ENCODE results near the gene RBM45. TPM values are rescaled to one million over a fixed set of nuclear protein-coding genes. Genes with fewer than 3 reads are reported as not detected.

Gene RBM45
- polyA plus RNA-seq, 1 donor from 2014 or later: 30.3 TPM

GRCh38 chr2:178155524-178155923, 43.3 kb downstream of the RBM45 start:
- H3K9ac ChIP-seq (ENCODE audit: low read length): no peak overlapping the region
- H4K20me1 ChIP-seq (ENCODE audit: insufficient read depth): no peaks in the 10 kb centered on the region
- H3F3A ChIP-seq (ENCODE audit: insufficient read depth, low read length, poor library complexity, severe bottlenecking): no peaks in the 10 kb centered on the region
- H3K4me2 ChIP-seq (ENCODE audit: low read length): no peak overlapping the region
- no peak overlapping the region for H3K27ac ChIP-seq (ENCODE audit: low read length)
- no peaks in the 10 kb centered on the region for H3K36me3 ChIP-seq (ENCODE audit: insufficient read depth, low read length)
- H3K4me3 ChIP-seq (ENCODE audit: low read length): no peak overlapping the region
- no peaks in the 10 kb centered on the region for H3K9me3 ChIP-seq (ENCODE audit: low read length)
- H3K9me2 ChIP-seq (ENCODE audit: insufficient read depth, low read length): no peaks in the 10 kb centered on the region
- H3K79me2 ChIP-seq (replicated peaks; ENCODE audit: insufficient read depth, low read length): no peaks in the 10 kb centered on the region
- no peaks in the 10 kb centered on the region for H3K27me3 ChIP-seq (ENCODE audit: insufficient read depth, low read depth, low read length)
- no peak overlapping the region for H2AFZ ChIP-seq (ENCODE audit: low read depth, low read length)
- no peak for TF ChIP-seq TAF1 (IDR thresholded peaks at IDR 0.05; ENCODE audit: low read depth)

DNA sequence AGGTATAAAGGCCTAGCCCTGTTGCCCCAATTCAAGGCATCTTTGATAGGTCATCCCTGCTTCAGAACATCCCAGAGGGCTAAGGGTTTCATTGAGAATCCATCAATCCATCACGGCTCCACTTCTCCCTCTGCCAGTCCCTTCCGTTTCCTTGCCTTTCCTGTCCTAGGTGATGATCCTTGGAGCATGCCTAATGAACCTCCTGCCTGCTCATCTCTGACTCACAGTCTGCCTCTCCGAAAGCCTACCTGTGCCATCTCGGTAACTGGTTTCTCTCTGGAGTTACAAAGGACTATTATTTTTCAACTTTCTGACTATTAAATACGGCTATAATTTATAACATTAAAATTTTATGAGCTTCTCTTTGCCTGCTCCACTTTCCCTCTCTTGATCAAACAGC, 45.3 kb downstream of the RBM45 start:
- no peaks in the 10 kb centered on the region for H4K20me1 ChIP-seq (ENCODE audit: insufficient read depth)
- no peaks in the 10 kb centered on the region for H3K9me2 ChIP-seq (ENCODE audit: insufficient read depth, low read length)
- H3K4me2 ChIP-seq (ENCODE audit: low read length): no peak overlapping the region
- no peaks in the 10 kb centered on the region for H3K36me3 ChIP-seq (ENCODE audit: insufficient read depth, low read length)
- H3F3A ChIP-seq (ENCODE audit: insufficient read depth, low read length, poor library complexity, severe bottlenecking): no peaks in the 10 kb centered on the region
- H2AFZ ChIP-seq (ENCODE audit: low read depth, low read length): no peak overlapping the region
- TF ChIP-seq RAD21 (conservative IDR thresholded peaks at IDR 0.05): no peak
- TF ChIP-seq SMC3 (conservative IDR thresholded peaks at IDR 0.05; ENCODE audit: poor library complexity): no peak
- no peak for TF ChIP-seq POLR2AphosphoS5 (IDR thresholded peaks at IDR 0.05)
- TF ChIP-seq, protein P1, sequence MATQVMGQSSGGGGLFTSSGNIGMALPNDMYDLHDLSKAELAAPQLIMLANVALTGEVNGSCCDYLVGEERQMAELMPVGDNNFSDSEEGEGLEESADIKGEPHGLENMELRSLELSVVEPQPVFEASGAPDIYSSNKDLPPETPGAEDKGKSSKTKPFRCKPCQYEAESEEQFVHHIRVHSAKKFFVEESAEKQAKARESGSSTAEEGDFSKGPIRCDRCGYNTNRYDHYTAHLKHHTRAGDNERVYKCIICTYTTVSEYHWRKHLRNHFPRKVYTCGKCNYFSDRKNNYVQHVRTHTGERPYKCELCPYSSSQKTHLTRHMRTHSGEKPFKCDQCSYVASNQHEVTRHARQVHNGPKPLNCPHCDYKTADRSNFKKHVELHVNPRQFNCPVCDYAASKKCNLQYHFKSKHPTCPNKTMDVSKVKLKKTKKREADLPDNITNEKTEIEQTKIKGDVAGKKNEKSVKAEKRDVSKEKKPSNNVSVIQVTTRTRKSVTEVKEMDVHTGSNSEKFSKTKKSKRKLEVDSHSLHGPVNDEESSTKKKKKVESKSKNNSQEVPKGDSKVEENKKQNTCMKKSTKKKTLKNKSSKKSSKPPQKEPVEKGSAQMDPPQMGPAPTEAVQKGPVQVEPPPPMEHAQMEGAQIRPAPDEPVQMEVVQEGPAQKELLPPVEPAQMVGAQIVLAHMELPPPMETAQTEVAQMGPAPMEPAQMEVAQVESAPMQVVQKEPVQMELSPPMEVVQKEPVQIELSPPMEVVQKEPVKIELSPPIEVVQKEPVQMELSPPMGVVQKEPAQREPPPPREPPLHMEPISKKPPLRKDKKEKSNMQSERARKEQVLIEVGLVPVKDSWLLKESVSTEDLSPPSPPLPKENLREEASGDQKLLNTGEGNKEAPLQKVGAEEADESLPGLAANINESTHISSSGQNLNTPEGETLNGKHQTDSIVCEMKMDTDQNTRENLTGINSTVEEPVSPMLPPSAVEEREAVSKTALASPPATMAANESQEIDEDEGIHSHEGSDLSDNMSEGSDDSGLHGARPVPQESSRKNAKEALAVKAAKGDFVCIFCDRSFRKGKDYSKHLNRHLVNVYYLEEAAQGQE (IDR thresholded peaks at IDR 0.05; ENCODE audit: borderline replicate concordance): no peak
- TF ChIP-seq CTCF (IDR thresholded peaks at IDR 0.05; ENCODE audit: poor library complexity, severe bottlenecking): no peak
- TF ChIP-seq TAF1 (IDR thresholded peaks at IDR 0.05; ENCODE audit: low read depth): no peak
- TF ChIP-seq MXI1 (conservative IDR thresholded peaks at IDR 0.05; ENCODE audit: poor library complexity, severe bottlenecking): no peak
- TF ChIP-seq EZH2 (IDR thresholded peaks at IDR 0.05; ENCODE audit: borderline replicate concordance, insufficient read depth, low read length, poor library complexity, severe bottlenecking): no peak
- TF ChIP-seq EP300 (conservative IDR thresholded peaks at IDR 0.05; ENCODE audit: poor library complexity, severe bottlenecking): no peak
- no peaks in the 10 kb centered on the region for H3K27me3 ChIP-seq (ENCODE audit: insufficient read depth, low read depth, low read length)
- no peak overlapping the region for H3K4me3 ChIP-seq (ENCODE audit: low read length)
- H3K9me3 ChIP-seq (ENCODE audit: low read length): no peaks in the 10 kb centered on the region
- H3K9ac ChIP-seq (ENCODE audit: low read length): no peak overlapping the region
- H3K27ac ChIP-seq (ENCODE audit: low read length): no peak overlapping the region
- no peaks in the 10 kb centered on the region for H3K79me2 ChIP-seq (replicated peaks; ENCODE audit: insufficient read depth, low read length)

- no peaks in the 10 kb centered on the region for H3K9me2 ChIP-seq (ENCODE audit: insufficient read depth, low read length)
- no peaks in the 10 kb centered on the region for H3K36me3 ChIP-seq (ENCODE audit: insufficient read depth, low read length)
- no peak overlapping the region for H2AFZ ChIP-seq (ENCODE audit: low read depth, low read length)
- no peaks in the 10 kb centered on the region for H3F3A ChIP-seq (ENCODE audit: insufficient read depth, low read length, poor library complexity, severe bottlenecking)
- no peak overlapping the region for H3K27ac ChIP-seq (ENCODE audit: low read length)
- no peak for TF ChIP-seq EZH2 (IDR thresholded peaks at IDR 0.05; ENCODE audit: borderline replicate concordance, insufficient read depth, low read length, poor library complexity, severe bottlenecking)
- TF ChIP-seq, protein P1 (IDR thresholded peaks at IDR 0.05; ENCODE audit: borderline replicate concordance): no peak
- no peak for TF ChIP-seq POLR2AphosphoS5 (IDR thresholded peaks at IDR 0.05)
- no peak for TF ChIP-seq MXI1 (conservative IDR thresholded peaks at IDR 0.05; ENCODE audit: poor library complexity, severe bottlenecking)
- no peak for TF ChIP-seq CTCF (IDR thresholded peaks at IDR 0.05; ENCODE audit: poor library complexity, severe bottlenecking)
- TF ChIP-seq RAD21 (conservative IDR thresholded peaks at IDR 0.05): no peak
- no peak for TF ChIP-seq TAF1 (IDR thresholded peaks at IDR 0.05; ENCODE audit: low read depth)
- TF ChIP-seq SMC3 (conservative IDR thresholded peaks at IDR 0.05; ENCODE audit: poor library complexity): no peak
- no peak for TF ChIP-seq EP300 (conservative IDR thresholded peaks at IDR 0.05; ENCODE audit: poor library complexity, severe bottlenecking)
- no peak overlapping the region for H3K9ac ChIP-seq (ENCODE audit: low read length)
- no peaks in the 10 kb centered on the region for H3K9me3 ChIP-seq (ENCODE audit: low read length)
- no peaks in the 10 kb centered on the region for H3K79me2 ChIP-seq (replicated peaks; ENCODE audit: insufficient read depth, low read length)
- no peak overlapping the region for H3K4me3 ChIP-seq (ENCODE audit: low read length)
- H4K20me1 ChIP-seq (ENCODE audit: insufficient read depth): no peaks in the 10 kb centered on the region
- H3K27me3 ChIP-seq (ENCODE audit: insufficient read depth, low read depth, low read length): no peaks in the 10 kb centered on the region
- H3K4me2 ChIP-seq (ENCODE audit: low read length): no peak overlapping the region
These were observed 47.7 kb downstream of the RBM45 start for GRCh38 chr2:178159966-178160365.
